PC-3 (cell line): Measurements from ENCODE around the gene WAC. TPM values are rescaled to one million over a fixed set of nuclear protein-coding genes. Genes with fewer than 3 reads are reported as not detected.

Experiments used
- ATAC-seq: fragments of 200-7000 bp; cut with Tn5 transposase; 2 replicates; pipeline ENCODE4 v1.9.1; 2020; ENCODE audit warnings: mild to moderate bottlenecking, moderate library complexity
- BruUV-seq: library from RNA; stranded (reverse); fragments of 400-500 nt; replicated peaks from 2 replicates; lab custom pipeline; 2021; lab: Mats Ljungman, UMichigan
- CTCF ChIA-PET: fragments of 300-600 bp; sonication (Branson Sonifier 250); formaldehyde crosslinking; loops from one replicate; lab custom pipeline; 2022; ENCODE audit warnings: antibody characterized with exemption; lab: Charles Lee
- POLR2A ChIA-PET: fragments of 300-600 bp; sonication (Branson Sonifier 250); formaldehyde crosslinking; loops from one replicate; lab custom pipeline; 2022; ENCODE audit warnings: antibody characterized with exemption; ENCODE audit not compliant: unreplicated experiment; lab: Charles Lee
- DNase-seq: peaks from one replicate; pipeline ENCODE4 v3.0.0-alpha.2; 2015
- H2AFZ ChIP-seq: fragments of 300-600 bp; sonication (generic); 2 replicates; pipeline ENCODE4 v1.6.0; 2016; ENCODE audit warnings: antibody characterized with exemption, low read length
- H3F3A ChIP-seq: fragments of 300-600 bp; sonication (generic); one replicate; pipeline ENCODE4 v1.6.0; 2017; ENCODE audit warnings: antibody characterized with exemption, low read length, control low read depth, mild to moderate bottlenecking; ENCODE audit not compliant: unreplicated experiment
- H3K27ac ChIP-seq: fragments of 300-600 bp; sonication (generic); 2 replicates; pipeline ENCODE4 v1.5.1; 2016; ENCODE audit warnings: mild to moderate bottlenecking, low read length
- H3K27me3 ChIP-seq: fragments of 300-600 bp; sonication (generic); 2 replicates; pipeline ENCODE4 v1.6.1; 2016; ENCODE audit warnings: low read length, mixed read lengths
- H3K36me3 ChIP-seq: fragments of 300-600 bp; sonication (generic); 2 replicates; pipeline ENCODE4 v1.6.1; 2016; ENCODE audit warnings: low read depth, mixed run types, low read length, mixed read lengths
- H3K4me1 ChIP-seq: fragments of 300-600 bp; sonication (generic); 2 replicates; pipeline ENCODE4 v1.5.1; 2016; ENCODE audit warnings: low read length; ENCODE audit not compliant: insufficient read depth
- H3K4me2 ChIP-seq: fragments of 300-600 bp; sonication (generic); 2 replicates; pipeline ENCODE4 v1.6.0; 2016; ENCODE audit warnings: low read length
- H3K4me3 ChIP-seq: fragments of 300-600 bp; sonication (generic); 2 replicates; pipeline ENCODE4 v1.5.1; 2016; ENCODE audit warnings: mild to moderate bottlenecking, low read length, mixed read lengths
- H3K79me2 ChIP-seq: fragments of 300-600 bp; sonication (generic); 2 replicates; pipeline ENCODE4 v1.6.1; 2017; ENCODE audit warnings: low read length, mixed read lengths
- H3K9ac ChIP-seq: fragments of 300-600 bp; sonication (generic); 2 replicates; pipeline ENCODE4 v1.6.0; 2016; ENCODE audit warnings: mild to moderate bottlenecking, low read length
- H3K9me2 ChIP-seq: fragments of 300-600 bp; sonication (generic); replicated peaks from 2 replicates; pipeline ENCODE4 v1.6.1; 2016; ENCODE audit warnings: mixed run types, low read length, mixed read lengths
- H3K9me3 ChIP-seq: fragments of 300-600 bp; sonication (generic); 2 replicates; pipeline ENCODE4 v1.6.1; 2016; ENCODE audit warnings: low read length, mixed read lengths
- H4K20me1 ChIP-seq: fragments of 300-600 bp; sonication (generic); 2 replicates; pipeline ENCODE4 v1.6.1; 2016; ENCODE audit warnings: low read length, mixed read lengths
- CTCF ChIP-seq: fragments of 300-600 bp; sonication (generic); conservative IDR thresholded peaks from 2 replicates; pipeline ENCODE4 v1.5.1; 2017; ENCODE audit warnings: antibody characterized with exemption, low read depth, mild to moderate bottlenecking, low read length
- EZH2 ChIP-seq: fragments of 300-600 bp; sonication (generic); IDR thresholded peaks from one replicate; pipeline ENCODE4 v1.6.1; 2017; ENCODE audit warnings: antibody characterized with exemption, mild to moderate bottlenecking, low read length; ENCODE audit not compliant: unreplicated experiment
- EZH2phosphoT487 ChIP-seq: fragments of 300-600 bp; sonication (generic); IDR thresholded peaks from 2 replicates; pipeline ENCODE4 v1.6.1; 2018; ENCODE audit warnings: mild to moderate bottlenecking, antibody characterized with exemption, low read length, borderline replicate concordance
- intact Hi-C: fragments of 100-400 bp; cut with micrococcal nuclease; formaldehyde crosslinking; loops from 2 replicates; pipeline ENCODE4 v1.9.0; 2023
- total RNA-seq: library from RNA; depleted of rRNA; stranded (reverse); fragments of >200 nt; gene quantifications from 2 replicates; pipeline ENCODE4 v1.2.3, GENCODE V29; 2014

WAC gene
- total RNA-seq, 1 experiment from 2014 or later = 49.2 TPM

- intact Hi-C loops = no loop called here
- Histone ChIP-seq H3K9me2 (no peaks in the 10 kb centered on the region), H3K4me3 (no peak overlapping the region), H3K79me2 (peaks cover 97% of the 10 kb centered on the region), H3K27ac (no peak overlapping the region), H3K4me1 (peaks cover 6% of the 10 kb centered on the region; the same call in 1 of the 2 replicates), H3K27me3 (no peaks in the 10 kb centered on the region), H3K36me3 (peaks cover 20% of the 10 kb centered on the region), H3F3A (no peaks in the 10 kb centered on the region), H3K9ac (no peak overlapping the region), H3K9me3 (no peaks in the 10 kb centered on the region), H2AFZ (no peak overlapping the region), H4K20me1 (peaks cover 38% of the 10 kb centered on the region), H3K4me2 (no peak overlapping the region)
- TF ChIP-seq CTCF = no peak
- ATAC-seq (no peak), DNase-seq (no peak)
- CTCF ChIA-PET = no interaction called here
- no TSS peak for BruUV-seq
- POLR2A ChIA-PET = no interaction called here
Observed at GRCh38 chr10:28564905-28565304, 32.0 kb downstream of the WAC start.

GRCh38 chr10:28566458-28567015 lies 33.6 kb downstream of the WAC start:
- TF ChIP-seq EZH2 (no peak), EZH2phosphoT487 (no peak), CTCF (no peak)
- no TSS peak for BruUV-seq
- H3K9me3 ChIP-seq = no peaks in the 10 kb centered on the region
- POLR2A ChIA-PET = interaction anchor here (0.7 kb wide), 1 partner anchor 41 kb away, joined by 4 read pairs; no protein-coding TSS in a partner anchor
- H2AFZ ChIP-seq = no peak overlapping the region
- no peaks in the 10 kb centered on the region for H3K27me3 ChIP-seq
- H3K9ac ChIP-seq = no peak overlapping the region
- intact Hi-C loops = no loop called here
- no peaks in the 10 kb centered on the region for H3K9me2 ChIP-seq
- ATAC-seq = no peak
- no peaks in the 10 kb centered on the region for H3F3A ChIP-seq
- H4K20me1 ChIP-seq = peaks cover 47% of the 10 kb centered on the region
- no peak overlapping the region for H3K4me2 ChIP-seq
- H3K4me1 ChIP-seq = peaks cover 6% of the 10 kb centered on the region; the same call in 1 of the 2 replicates
- peaks cover 9% of the 10 kb centered on the region for H3K36me3 ChIP-seq
- no peak for DNase-seq
- H3K4me3 ChIP-seq = no peak overlapping the region
- no peak overlapping the region for H3K27ac ChIP-seq
- H3K79me2 ChIP-seq = peaks cover 97% of the 10 kb centered on the region
- CTCF ChIA-PET = interaction anchor here (0.6 kb wide), 1 partner anchor 18 kb away, joined by 6 read pairs; no protein-coding TSS in a partner anchor

GRCh38 chr10:28569506-28570159 lies 36.7 kb downstream of the WAC start:
- no peaks in the 10 kb centered on the region for H3K27me3 ChIP-seq
- BruUV-seq = no TSS peak
- H3K4me3 ChIP-seq = no peak overlapping the region
- no peaks in the 10 kb centered on the region for H3F3A ChIP-seq
- H3K9me3 ChIP-seq = no peaks in the 10 kb centered on the region
- no peaks in the 10 kb centered on the region for H3K9me2 ChIP-seq
- peaks cover 99% of the 10 kb centered on the region for H3K79me2 ChIP-seq
- H3K4me2 ChIP-seq = no peak overlapping the region
- peaks cover 30% of the 10 kb centered on the region for H4K20me1 ChIP-seq
- ChIA-PET CTCF (no interaction called here), POLR2A (no interaction called here)
- no peak overlapping the region for H3K9ac ChIP-seq
- H3K4me1 ChIP-seq = no peaks in the 10 kb centered on the region
- H3K27ac ChIP-seq = no peak overlapping the region
- intact Hi-C loops = no loop called here
- DNase-seq (peak; percentile 9), ATAC-seq (no peak; the same call in 1 of the 2 replicates)
- no peak for TF ChIP-seq EZH2phosphoT487
- TF ChIP-seq EZH2 = no peak
- no peak for TF ChIP-seq CTCF
- no peak overlapping the region for H2AFZ ChIP-seq
- H3K36me3 ChIP-seq = peaks cover 5% of the 10 kb centered on the region
